ENCODE data around the gene ITSN1.

Gene ITSN1

GRCh38 chr21:33763582-33763899 lies 121.2 kb downstream of the ITSN1 start:
- Histone ChIP-seq H3K36me3 (ENCODE audit: insufficient read depth, low read length) (peaks cover 16% of the 10 kb centered on the region), H3K27ac (ENCODE audit: low read depth, low read length) (peak overlapping the region; percentile 99), H3K27me3 (ENCODE audit: insufficient read depth, low read length) (no peaks in the 10 kb centered on the region), H3K4me3 (ENCODE audit: low read depth, low read length) (peak overlapping the region; percentile 24; the same call in 1 of the 2 replicates), H3K4me1 (ENCODE audit: control insufficient read depth, insufficient read depth, low read length, unreplicated experiment) (peaks cover 69% of the 10 kb centered on the region), H2AFZ (ENCODE audit: low read length, unreplicated experiment) (no peak overlapping the region), H3K79me2 (ENCODE audit: control insufficient read depth, insufficient read depth, low read length, unreplicated experiment) (peaks cover 5% of the 10 kb centered on the region)

GRCh38 chr21:33767236-33767635 lies 124.9 kb downstream of the ITSN1 start:
- H3K27ac ChIP-seq (ENCODE audit: low read depth, low read length) = peak overlapping the region; percentile 58
- peaks cover 5% of the 10 kb centered on the region for H3K79me2 ChIP-seq (ENCODE audit: control insufficient read depth, insufficient read depth, low read length, unreplicated experiment)
- H3K36me3 ChIP-seq (ENCODE audit: insufficient read depth, low read length) = peaks cover 26% of the 10 kb centered on the region
- no peaks in the 10 kb centered on the region for H3K27me3 ChIP-seq (ENCODE audit: insufficient read depth, low read length)
- H2AFZ ChIP-seq (ENCODE audit: low read length, unreplicated experiment) = no peak overlapping the region
- no peak overlapping the region for H3K4me3 ChIP-seq (ENCODE audit: low read depth, low read length)
- H3K4me1 ChIP-seq (ENCODE audit: control insufficient read depth, insufficient read depth, low read length, unreplicated experiment) = peaks cover 46% of the 10 kb centered on the region

DNA sequence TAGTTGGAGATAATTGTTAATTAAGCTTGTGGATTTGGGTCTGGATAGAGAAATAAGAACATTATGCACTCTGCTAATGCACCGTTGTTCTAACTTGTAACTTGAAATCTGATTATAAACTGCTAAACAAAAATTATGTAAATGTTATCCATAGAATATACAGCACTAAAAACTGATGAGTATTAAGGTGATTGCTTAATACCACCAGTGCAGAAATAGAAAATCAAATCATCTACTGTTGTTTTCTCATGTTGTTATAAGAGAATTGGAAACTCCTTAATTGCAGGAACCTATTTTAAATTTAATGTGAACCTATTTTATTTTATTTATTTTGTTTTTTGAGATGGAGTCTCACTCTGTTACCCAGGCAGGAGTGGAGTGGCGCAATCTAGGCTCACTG lies 125.7 kb downstream of the ITSN1 start:
- Histone ChIP-seq H2AFZ (ENCODE audit: low read length, unreplicated experiment) (no peak overlapping the region), H3K4me3 (ENCODE audit: low read depth, low read length) (no peak overlapping the region), H3K4me1 (ENCODE audit: control insufficient read depth, insufficient read depth, low read length, unreplicated experiment) (peaks cover 39% of the 10 kb centered on the region), H3K27me3 (ENCODE audit: insufficient read depth, low read length) (no peaks in the 10 kb centered on the region), H3K36me3 (ENCODE audit: insufficient read depth, low read length) (peaks cover 30% of the 10 kb centered on the region), H3K27ac (ENCODE audit: low read depth, low read length) (peak overlapping the region; percentile 58), H3K79me2 (ENCODE audit: control insufficient read depth, insufficient read depth, low read length, unreplicated experiment) (peaks cover 5% of the 10 kb centered on the region)

- peaks cover 30% of the 10 kb centered on the region for H3K36me3 ChIP-seq (ENCODE audit: insufficient read depth, low read length)
- peak overlapping the region; percentile 1 for H3K27ac ChIP-seq (ENCODE audit: low read depth, low read length)
- peaks cover 29% of the 10 kb centered on the region for H3K4me1 ChIP-seq (ENCODE audit: control insufficient read depth, insufficient read depth, low read length, unreplicated experiment)
- H3K4me3 ChIP-seq (ENCODE audit: low read depth, low read length) = no peak overlapping the region
- no peaks in the 10 kb centered on the region for H3K27me3 ChIP-seq (ENCODE audit: insufficient read depth, low read length)
- no peak overlapping the region for H2AFZ ChIP-seq (ENCODE audit: low read length, unreplicated experiment)
- H3K79me2 ChIP-seq (ENCODE audit: control insufficient read depth, insufficient read depth, low read length, unreplicated experiment) = peaks cover 5% of the 10 kb centered on the region
Observed at GRCh38 chr21:33769057-33769456, 126.8 kb downstream of the ITSN1 start.

- H3K27ac ChIP-seq (ENCODE audit: low read depth, low read length) = no peak overlapping the region
- peaks cover 29% of the 10 kb centered on the region for H3K4me1 ChIP-seq (ENCODE audit: control insufficient read depth, insufficient read depth, low read length, unreplicated experiment)
- H3K36me3 ChIP-seq (ENCODE audit: insufficient read depth, low read length) = peaks cover 38% of the 10 kb centered on the region
- no peak overlapping the region for H3K4me3 ChIP-seq (ENCODE audit: low read depth, low read length)
- no peak overlapping the region for H2AFZ ChIP-seq (ENCODE audit: low read length, unreplicated experiment)
- no peaks in the 10 kb centered on the region for H3K79me2 ChIP-seq (ENCODE audit: control insufficient read depth, insufficient read depth, low read length, unreplicated experiment)
- no peaks in the 10 kb centered on the region for H3K27me3 ChIP-seq (ENCODE audit: insufficient read depth, low read length)
Observed at GRCh38 chr21:33770542-33770941, 128.2 kb downstream of the ITSN1 start.

- H3K36me3 ChIP-seq (ENCODE audit: insufficient read depth, low read length) = peaks cover 28% of the 10 kb centered on the region
- H3K4me1 ChIP-seq (ENCODE audit: control insufficient read depth, insufficient read depth, low read length, unreplicated experiment) = peaks cover 23% of the 10 kb centered on the region
- no peak overlapping the region for H3K4me3 ChIP-seq (ENCODE audit: low read depth, low read length)
- H3K27me3 ChIP-seq (ENCODE audit: insufficient read depth, low read length) = no peaks in the 10 kb centered on the region
- no peak overlapping the region for H3K27ac ChIP-seq (ENCODE audit: low read depth, low read length)
- no peaks in the 10 kb centered on the region for H3K79me2 ChIP-seq (ENCODE audit: control insufficient read depth, insufficient read depth, low read length, unreplicated experiment)
- H2AFZ ChIP-seq (ENCODE audit: low read length, unreplicated experiment) = no peak overlapping the region
Observed at GRCh38 chr21:33771976-33772375, 129.7 kb downstream of the ITSN1 start.

DNA sequence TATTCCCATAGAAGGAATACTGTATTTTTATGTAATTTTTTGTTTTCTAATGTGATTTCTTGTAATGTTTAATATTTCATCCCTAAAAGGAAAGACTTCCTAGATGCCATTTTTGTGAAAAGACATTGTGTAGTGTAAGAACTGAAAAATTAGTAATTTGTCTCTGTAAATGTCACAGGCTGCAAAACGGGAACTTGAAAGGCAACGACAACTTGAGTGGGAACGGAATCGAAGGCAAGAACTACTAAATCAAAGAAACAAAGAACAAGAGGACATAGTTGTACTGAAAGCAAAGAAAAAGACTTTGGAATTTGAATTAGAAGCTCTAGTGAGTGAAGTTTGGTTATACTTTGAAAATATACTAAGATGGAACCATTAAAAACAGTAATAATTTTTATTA lies 132.2 kb downstream of the ITSN1 start:
- Histone ChIP-seq H3K27ac (ENCODE audit: low read depth, low read length) (no peak overlapping the region), H3K36me3 (ENCODE audit: insufficient read depth, low read length) (peaks cover 47% of the 10 kb centered on the region), H3K4me1 (ENCODE audit: control insufficient read depth, insufficient read depth, low read length, unreplicated experiment) (no peaks in the 10 kb centered on the region), H3K27me3 (ENCODE audit: insufficient read depth, low read length) (no peaks in the 10 kb centered on the region), H3K79me2 (ENCODE audit: control insufficient read depth, insufficient read depth, low read length, unreplicated experiment) (no peaks in the 10 kb centered on the region), H2AFZ (ENCODE audit: low read length, unreplicated experiment) (no peak overlapping the region), H3K4me3 (ENCODE audit: low read depth, low read length) (no peak overlapping the region)

GRCh38 chr21:33775100-33775828 lies 133.0 kb downstream of the ITSN1 start:
- H3K4me3 ChIP-seq (ENCODE audit: low read depth, low read length) = no peak overlapping the region
- H3K4me1 ChIP-seq (ENCODE audit: control insufficient read depth, insufficient read depth, low read length, unreplicated experiment) = no peaks in the 10 kb centered on the region
- no peaks in the 10 kb centered on the region for H3K79me2 ChIP-seq (ENCODE audit: control insufficient read depth, insufficient read depth, low read length, unreplicated experiment)
- no peak overlapping the region for H2AFZ ChIP-seq (ENCODE audit: low read length, unreplicated experiment)
- H3K27ac ChIP-seq (ENCODE audit: low read depth, low read length) = no peak overlapping the region
- H3K36me3 ChIP-seq (ENCODE audit: insufficient read depth, low read length) = peaks cover 52% of the 10 kb centered on the region
- H3K27me3 ChIP-seq (ENCODE audit: insufficient read depth, low read length) = no peaks in the 10 kb centered on the region

GRCh38 chr21:33780631-33781030 lies 138.3 kb downstream of the ITSN1 start:
- no peaks in the 10 kb centered on the region for H3K27me3 ChIP-seq (ENCODE audit: insufficient read depth, low read length)
- H3K27ac ChIP-seq (ENCODE audit: low read depth, low read length) = no peak overlapping the region
- peaks cover 34% of the 10 kb centered on the region for H3K36me3 ChIP-seq (ENCODE audit: insufficient read depth, low read length)
- no peak overlapping the region for H3K4me3 ChIP-seq (ENCODE audit: low read depth, low read length)
- H3K4me1 ChIP-seq (ENCODE audit: control insufficient read depth, insufficient read depth, low read length, unreplicated experiment) = no peaks in the 10 kb centered on the region
- no peak overlapping the region for H2AFZ ChIP-seq (ENCODE audit: low read length, unreplicated experiment)
- no peaks in the 10 kb centered on the region for H3K79me2 ChIP-seq (ENCODE audit: control insufficient read depth, insufficient read depth, low read length, unreplicated experiment)

DNA sequence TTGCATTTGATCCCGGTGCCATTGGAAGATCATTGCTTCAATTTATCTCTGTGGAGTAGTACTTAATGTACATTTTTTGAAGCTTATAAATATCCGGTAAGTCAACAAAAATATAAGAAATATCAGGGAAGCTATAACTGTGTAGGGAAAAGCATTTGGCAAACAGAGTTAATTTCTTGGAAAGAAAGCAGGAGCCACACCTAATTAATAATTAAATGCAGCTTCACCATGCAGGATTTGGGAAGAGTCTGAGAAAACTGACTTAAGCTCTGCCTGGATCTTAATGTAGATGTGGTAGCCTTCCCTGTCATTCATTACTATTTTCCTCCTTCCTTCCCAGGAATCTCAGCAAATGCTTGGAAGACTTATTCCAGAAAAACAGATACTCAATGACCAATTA lies 138.8 kb downstream of the ITSN1 start:
- H3K27me3 ChIP-seq (ENCODE audit: insufficient read depth, low read length) = no peaks in the 10 kb centered on the region
- H3K4me3 ChIP-seq (ENCODE audit: low read depth, low read length) = no peak overlapping the region
- no peaks in the 10 kb centered on the region for H3K79me2 ChIP-seq (ENCODE audit: control insufficient read depth, insufficient read depth, low read length, unreplicated experiment)
- no peaks in the 10 kb centered on the region for H3K4me1 ChIP-seq (ENCODE audit: control insufficient read depth, insufficient read depth, low read length, unreplicated experiment)
- H3K36me3 ChIP-seq (ENCODE audit: insufficient read depth, low read length) = peaks cover 34% of the 10 kb centered on the region
- no peak overlapping the region for H2AFZ ChIP-seq (ENCODE audit: low read length, unreplicated experiment)
- no peak overlapping the region for H3K27ac ChIP-seq (ENCODE audit: low read depth, low read length)

DNA sequence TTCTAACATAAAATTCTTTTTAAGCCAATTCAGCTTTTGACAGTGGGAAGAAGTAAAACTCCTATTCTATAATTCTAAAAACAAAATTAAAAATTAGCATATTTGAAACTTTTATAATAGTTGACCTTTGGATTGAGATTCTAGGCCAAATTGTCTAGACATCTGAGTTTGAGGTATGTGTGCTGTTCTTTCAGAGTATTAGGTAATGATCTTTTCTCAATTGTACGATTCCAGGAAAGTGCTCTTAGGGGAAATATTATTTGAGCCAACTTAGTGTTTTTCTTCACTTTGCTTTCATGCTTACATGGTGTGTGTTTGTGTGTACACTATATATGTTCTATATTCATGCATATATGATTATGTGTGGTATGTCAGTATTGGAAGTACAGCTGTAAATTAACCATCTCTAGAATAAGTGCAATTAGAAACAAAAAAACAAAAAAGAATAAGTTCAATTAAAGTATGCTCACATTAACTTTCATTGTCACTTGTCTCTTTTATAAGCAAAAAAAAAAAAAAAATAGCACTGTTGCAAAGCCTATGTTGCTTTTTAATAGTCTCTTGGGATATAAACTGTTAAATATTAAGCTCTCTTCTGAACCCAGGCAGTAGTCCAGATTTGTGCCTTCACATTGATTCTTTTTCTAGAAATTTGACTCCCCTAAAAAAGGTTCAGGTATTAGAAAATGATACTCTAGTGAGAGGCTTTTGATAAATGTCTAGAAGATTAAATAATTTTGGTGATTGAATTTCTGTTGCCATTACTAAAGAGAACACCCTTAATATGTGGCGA lies 141.1 kb downstream of the ITSN1 start:
- H3K4me3 ChIP-seq (ENCODE audit: low read depth, low read length) = no peak overlapping the region
- peaks cover 23% of the 10 kb centered on the region for H3K36me3 ChIP-seq (ENCODE audit: insufficient read depth, low read length)

More for the DNA sequence above, 141.1 kb downstream of the ITSN1 start:
- Histone ChIP-seq H3K79me2 (ENCODE audit: control insufficient read depth, insufficient read depth, low read length, unreplicated experiment) (no peaks in the 10 kb centered on the region), H2AFZ (ENCODE audit: low read length, unreplicated experiment) (no peak overlapping the region), H3K27ac (ENCODE audit: low read depth, low read length) (no peak overlapping the region), H3K4me1 (ENCODE audit: control insufficient read depth, insufficient read depth, low read length, unreplicated experiment) (no peaks in the 10 kb centered on the region), H3K27me3 (ENCODE audit: insufficient read depth, low read length) (no peaks in the 10 kb centered on the region)
